Trophoblast cell (in vitro differentiated cells and primary cell): ENCODE measurements around the gene SULT1A1.
"Not testable (repeated sequence)": the region's sequence is repeated elsewhere in the genome, so short reads cannot be mapped to it uniquely, and the experiment has no call there.

Experiments used
- DNase-seq, 2 donors: peaks; one replicate each; pipeline ENCODE4 v3.0.0-alpha.2; 2016
- H2AFZ ChIP-seq: 2 replicates; pipeline ENCODE4 v1.6.1; 2013; ENCODE audit warnings: low read length, moderate library complexity, mild to moderate bottlenecking; ENCODE audit not compliant: insufficient read depth, poor library complexity
- H2AK5ac ChIP-seq: 2 replicates; pipeline ENCODE4 v1.6.1; 2013; ENCODE audit warnings: mild to moderate bottlenecking, low read length
- H2BK120ac ChIP-seq: 2 replicates; pipeline ENCODE4 v1.6.1; 2013; ENCODE audit warnings: low read length, mild to moderate bottlenecking, moderate library complexity; ENCODE audit not compliant: insufficient read depth, poor library complexity
- H2BK12ac ChIP-seq: 2 replicates; pipeline ENCODE4 v1.6.1; 2013; ENCODE audit warnings: mild to moderate bottlenecking, low read length, moderate library complexity
- H2BK5ac ChIP-seq: 2 replicates; pipeline ENCODE4 v1.6.1; 2013; ENCODE audit warnings: low read length, low read depth, moderate library complexity, mild to moderate bottlenecking; ENCODE audit not compliant: poor library complexity
- H3K14ac ChIP-seq: 2 replicates; pipeline ENCODE4 v1.6.1; 2013; ENCODE audit warnings: mild to moderate bottlenecking, low read length
- H3K18ac ChIP-seq: 2 replicates; pipeline ENCODE4 v1.6.1; 2013; ENCODE audit warnings: mild to moderate bottlenecking, low read length
- H3K23ac ChIP-seq: 2 replicates; pipeline ENCODE4 v1.6.1; 2013; ENCODE audit warnings: low read length
- H3K27ac ChIP-seq: 2 replicates; pipeline ENCODE4 v1.5.1; 2013; ENCODE audit warnings: low read depth, mild to moderate bottlenecking, inconsistent platforms, low read length, moderate library complexity
- H3K27me3 ChIP-seq: 2 replicates; pipeline ENCODE4 v1.6.1; 2013; ENCODE audit warnings: inconsistent platforms, mild to moderate bottlenecking, low read length, moderate library complexity; ENCODE audit not compliant: insufficient read depth
- H3K36me3 ChIP-seq, 2 experiments: 1 replicate in 1 of 2; 2 replicates in 1 of 2; pipeline ENCODE4 v1.6.1; 2013; ENCODE audit warnings: low read length in 2 of 2, mild to moderate bottlenecking in 2 of 2, moderate library complexity in 1 of 2; ENCODE audit not compliant: insufficient read depth in 2 of 2, control insufficient read depth in 1 of 2
- H3K4ac ChIP-seq: 2 replicates; pipeline ENCODE4 v1.6.1; 2013; ENCODE audit warnings: low read depth, mild to moderate bottlenecking, low read length, moderate library complexity
- H3K4me1 ChIP-seq, 2 experiments: 1 replicate in 1 of 2; 2 replicates in 1 of 2; pipeline ENCODE4 v1.6.1; 2013; ENCODE audit warnings: low read length in 2 of 2, mild to moderate bottlenecking in 2 of 2, moderate library complexity in 1 of 2; ENCODE audit not compliant: insufficient read depth in 2 of 2, control insufficient read depth in 1 of 2
- H3K4me2 ChIP-seq: 2 replicates; pipeline ENCODE4 v1.6.1; 2013; ENCODE audit warnings: inconsistent platforms, mild to moderate bottlenecking, low read length, moderate library complexity
- H3K4me3 ChIP-seq: 2 replicates; pipeline ENCODE4 v1.5.1; 2013; ENCODE audit warnings: mild to moderate bottlenecking, low read depth, low read length, inconsistent platforms
- H3K79me1 ChIP-seq: one replicate; pipeline ENCODE4 v1.6.1; 2013; ENCODE audit warnings: low read length
- H3K79me2 ChIP-seq: 2 replicates; pipeline ENCODE4 v1.6.1; 2013; ENCODE audit warnings: low read length, mild to moderate bottlenecking; ENCODE audit not compliant: control insufficient read depth, insufficient read depth, poor library complexity
- H3K9ac ChIP-seq: 2 replicates; pipeline ENCODE4 v1.6.1; 2013; ENCODE audit warnings: mild to moderate bottlenecking, low read length
- H3K9me3 ChIP-seq: 2 replicates; pipeline ENCODE4 v1.6.1; 2013; ENCODE audit warnings: low read depth, mild to moderate bottlenecking, control low read depth, inconsistent platforms, low read length; ENCODE audit not compliant: insufficient read depth
- H4K12ac ChIP-seq: 2 replicates; pipeline ENCODE4 v1.6.1; 2013; ENCODE audit warnings: low read depth, mild to moderate bottlenecking, low read length, moderate library complexity
- H4K8ac ChIP-seq: 2 replicates; pipeline ENCODE4 v1.6.1; 2013; ENCODE audit warnings: low read depth, mild to moderate bottlenecking, low read length, moderate library complexity
- H4K91ac ChIP-seq: one replicate; pipeline ENCODE4 v1.6.1; 2013; ENCODE audit warnings: low read depth, mild to moderate bottlenecking, low read length, moderate library complexity
- WGBS: extraction: QIAGEN DNeasy Blood & Tissue Kit; methylation state at CpG from one replicate; pipeline ENCODE4 v1.1.7; 2013; ENCODE audit warnings: missing lambda C conversion rate; ENCODE audit not compliant: insufficient read length, insufficient coverage; ENCODE audit errors: extremely low coverage; 5-methylcytosine and 5-hydroxymethylcytosine counted together

SULT1A1 gene

DNA sequence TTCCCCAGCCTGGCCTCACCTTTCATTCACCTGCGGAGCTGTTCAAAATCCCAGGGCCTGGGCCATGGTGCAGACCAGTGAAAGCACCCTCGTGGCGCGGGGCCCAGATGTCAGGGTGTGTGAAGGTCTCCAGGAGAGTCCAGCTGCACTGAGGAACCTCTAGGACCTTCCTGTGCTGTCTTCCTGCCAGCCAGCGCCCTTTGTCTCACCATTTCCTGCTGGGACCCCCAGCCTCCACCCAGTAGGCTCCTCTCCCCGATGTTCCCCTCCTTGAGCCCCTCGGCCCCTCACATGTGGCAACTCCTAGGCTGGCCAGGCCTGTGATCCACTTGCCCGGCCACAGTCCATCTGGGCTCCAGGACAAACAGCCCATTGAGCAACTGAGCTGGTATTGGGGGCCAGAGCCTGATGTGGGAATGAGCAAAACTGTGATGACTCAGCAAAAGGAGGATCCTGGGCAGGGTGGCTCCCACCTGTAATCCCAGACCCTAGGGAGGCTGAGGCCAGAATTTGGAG, 13.7 kb downstream of the SULT1A1 start:
- Histone ChIP-seq H3K36me3 (peaks cover 1 to 4% of the 10 kb centered on the region in 2 experiments), H2AFZ (no peak overlapping the region), H3K27me3 (no peaks in the 10 kb centered on the region), H4K91ac (no peak overlapping the region), H3K79me1 (no peaks in the 10 kb centered on the region), H2AK5ac (no peak overlapping the region), H4K12ac (no peak overlapping the region), H3K79me2 (no peaks in the 10 kb centered on the region), H3K4ac (no peak overlapping the region), H3K9me3 (no peaks in the 10 kb centered on the region), H3K18ac (no peak overlapping the region), H3K27ac (no peak overlapping the region), H3K4me1 (peaks cover 2 to 3% of the 10 kb centered on the region in 2 experiments), H3K14ac (no peak overlapping the region), H3K23ac (no peak overlapping the region), H4K8ac (no peak overlapping the region), H3K4me3 (no peak overlapping the region), H3K4me2 (no peak overlapping the region), H3K9ac (no peak overlapping the region), H2BK120ac (peak overlapping the region; percentile 5), H2BK12ac (no peak overlapping the region), H2BK5ac (no peak overlapping the region)
- no CpG with 5 or more reads among the region's 8 CpGs for WGBS
- no peak for DNase-seq

DNA sequence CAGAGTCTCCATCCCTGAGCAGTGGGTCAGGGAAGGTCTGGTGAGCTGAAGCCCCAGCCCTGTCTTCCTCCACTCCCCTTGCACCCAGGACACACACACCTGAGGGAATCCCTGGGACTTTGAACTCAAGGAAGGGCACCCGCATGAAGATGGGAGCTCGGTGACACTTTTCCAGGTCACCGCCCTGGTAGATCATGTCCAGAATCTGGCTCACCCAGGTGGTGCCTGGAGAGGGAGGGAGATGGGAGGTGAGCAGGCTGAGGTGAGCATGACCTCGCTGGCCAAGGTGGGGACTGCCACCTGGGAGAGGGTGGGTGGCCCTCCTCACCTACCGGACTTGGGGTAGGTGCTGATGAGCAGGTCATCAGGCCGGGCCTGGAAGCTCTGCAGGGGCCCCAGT, 14.4 kb downstream of the SULT1A1 start:
- H3K79me1 ChIP-seq, H2AFZ ChIP-seq, H3K18ac ChIP-seq, H2AK5ac ChIP-seq, H3K23ac ChIP-seq, H3K9me3 ChIP-seq, H4K91ac ChIP-seq, H3K4me2 ChIP-seq, H4K12ac ChIP-seq, H4K8ac ChIP-seq, H2BK5ac ChIP-seq, H3K27ac ChIP-seq, H3K4me3 ChIP-seq, H3K9ac ChIP-seq, H3K4ac ChIP-seq, H3K4me1 ChIP-seq, H2BK120ac ChIP-seq, H3K14ac ChIP-seq, H3K79me2 ChIP-seq, H2BK12ac ChIP-seq, H3K27me3 ChIP-seq: not testable (repeated sequence)
- peak in 1 of 2 donors; percentile 6 for DNase-seq
- peaks cover 8 to 11% of the 10 kb centered on the region in 2 experiments for H3K36me3 ChIP-seq
- WGBS: no CpG with 5 or more reads among the region's 6 CpGs

DNA sequence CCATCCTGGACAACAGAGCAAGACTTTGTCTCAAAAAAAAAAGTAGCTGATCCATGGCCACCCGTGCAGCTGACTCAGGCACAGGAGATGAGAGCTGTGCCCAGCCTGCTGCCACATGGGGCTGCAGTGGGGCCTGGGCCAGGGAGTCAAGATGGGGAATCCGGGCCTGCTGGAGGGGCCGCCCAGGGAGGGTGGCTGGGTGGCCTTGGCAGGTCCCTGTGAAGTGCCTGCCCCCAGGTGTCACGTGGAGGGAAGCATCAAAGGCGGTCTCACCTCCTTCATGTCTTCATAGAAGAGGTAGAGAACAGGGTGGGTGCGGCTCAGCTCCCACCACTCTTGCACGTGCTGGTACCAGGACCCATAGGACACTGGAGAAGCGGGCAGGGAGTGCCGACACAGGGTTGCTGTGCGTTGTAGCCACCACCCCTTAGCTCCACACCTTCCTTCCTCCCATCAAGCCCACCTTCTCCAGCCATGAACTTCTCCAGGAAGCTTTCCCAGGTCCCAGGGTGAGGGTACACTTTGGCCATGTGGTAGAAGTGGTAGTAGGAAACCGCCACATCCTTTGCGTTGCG, 16.8 kb downstream of the SULT1A1 start:
- no CpG with 5 or more reads among the region's 13 CpGs for WGBS
- no peak overlapping the region for H2BK12ac ChIP-seq
- no peaks in the 10 kb centered on the region for H3K79me2 ChIP-seq
- no peak overlapping the region for H4K8ac ChIP-seq
- no peaks in the 10 kb centered on the region for H3K79me1 ChIP-seq
- H3K4me3 ChIP-seq: no peak overlapping the region
- peaks cover 2 to 3% of the 10 kb centered on the region in 2 experiments for H3K4me1 ChIP-seq
- H4K91ac ChIP-seq: no peak overlapping the region
- no peak overlapping the region for H3K9ac ChIP-seq
- H3K14ac ChIP-seq: no peak overlapping the region
- no peak overlapping the region for H4K12ac ChIP-seq
- H3K4me2 ChIP-seq: no peak overlapping the region
- no peaks in the 10 kb centered on the region for H3K27me3 ChIP-seq
- no peak overlapping the region for H3K18ac ChIP-seq
- peaks cover 25 to 28% of the 10 kb centered on the region in 2 experiments for H3K36me3 ChIP-seq
- no peak overlapping the region for H2BK5ac ChIP-seq
- H3K4ac ChIP-seq: no peak overlapping the region
- H3K23ac ChIP-seq: no peak overlapping the region
- H2BK120ac ChIP-seq: no peak overlapping the region
- no peaks in the 10 kb centered on the region for H3K9me3 ChIP-seq
- H2AK5ac ChIP-seq: no peak overlapping the region
- H2AFZ ChIP-seq: no peak overlapping the region
- DNase-seq: no peak
- H3K27ac ChIP-seq: no peak overlapping the region

DNA sequence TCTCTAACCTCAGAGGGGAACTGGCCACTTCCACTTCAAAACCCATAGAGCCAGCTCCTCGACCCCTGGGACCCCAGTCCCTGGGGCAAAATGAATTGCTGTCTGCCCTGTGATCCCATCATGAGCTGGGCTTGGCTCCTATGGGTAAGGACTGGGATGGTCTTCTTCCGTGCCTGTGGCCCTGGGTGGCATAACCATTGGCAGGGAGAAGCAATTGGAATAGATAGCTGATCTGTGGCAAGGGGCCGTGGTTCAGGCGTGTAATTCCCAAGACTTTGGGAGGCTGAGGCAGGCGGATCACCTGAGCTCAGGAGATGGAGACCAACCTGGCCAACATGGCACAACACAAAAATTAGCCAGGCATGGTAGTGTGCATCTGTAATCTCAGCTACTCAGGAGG, 17.3 kb downstream of the SULT1A1 start:
- WGBS: no CpG with 5 or more reads among the region's 5 CpGs

More for the DNA sequence above, 17.3 kb downstream of the SULT1A1 start:
- Histone ChIP-seq H2BK12ac (no peak overlapping the region), H4K8ac (no peak overlapping the region), H2AFZ (no peak overlapping the region), H3K18ac (no peak overlapping the region), H3K14ac (no peak overlapping the region), H3K27me3 (no peaks in the 10 kb centered on the region), H2BK120ac (no peak overlapping the region), H3K9me3 (no peaks in the 10 kb centered on the region), H4K12ac (no peak overlapping the region), H4K91ac (no peak overlapping the region), H3K4ac (no peak overlapping the region), H3K4me3 (no peak overlapping the region), H3K23ac (no peak overlapping the region), H3K9ac (no peak overlapping the region), H3K27ac (no peak overlapping the region), H3K79me2 (no peaks in the 10 kb centered on the region), H3K79me1 (no peaks in the 10 kb centered on the region), H2BK5ac (no peak overlapping the region), H3K4me2 (no peak overlapping the region), H2AK5ac (no peak overlapping the region), H3K36me3 (peaks cover 25 to 28% of the 10 kb centered on the region in 2 experiments), H3K4me1 (peaks cover 2 to 3% of the 10 kb centered on the region in 2 experiments)
- no peak for DNase-seq
